Stimulated activated CD8-positive, alpha-beta memory T cell treated with anti-CD3 and anti-CD28 coated beads, Interleukin-7, amount 100 ng/mL, for 24 hours (primary cell): ENCODE results near the gene BBC3.

ENCODE experiments used
- DNase-seq: peaks from one replicate; pipeline ENCODE4 v3.0.0-alpha.2; 2020; ENCODE audit warnings: low read depth

Gene BBC3

GRCh38 chr19:47188507-47189033 lies 42.4 kb downstream of the BBC3 start:
- no peak for DNase-seq

GRCh38 chr19:47187797-47188196 lies 43.2 kb downstream of the BBC3 start:
- no peak for DNase-seq

GRCh38 chr19:47187335-47187655 lies 43.7 kb downstream of the BBC3 start:
- no peak for DNase-seq

- DNase-seq, result peak; percentile 52
Observed at GRCh38 chr19:47186446-47187334, 44.3 kb downstream of the BBC3 start.

- no peak for DNase-seq
Observed at GRCh38 chr19:47183601-47184000, 47.4 kb downstream of the BBC3 start.

- DNase-seq, result no peak
Observed at GRCh38 chr19:47179653-47180310, 51.2 kb downstream of the BBC3 start.

GRCh38 chr19:47176627-47177090 lies 54.3 kb downstream of the BBC3 start:
- no peak for DNase-seq

- DNase-seq, result no peak
Observed at GRCh38 chr19:47176071-47176626, 54.9 kb downstream of the BBC3 start.

- DNase-seq, result no peak
Observed at GRCh38 chr19:47172666-47173455, 58.1 kb downstream of the BBC3 start.
